Measurements from ENCODE around the gene AGO3.

AGO3 gene

GRCh38 chr1:36094621-36095061 is 163.7 kb downstream of the AGO3 start:
- in situ Hi-C loops (cut with MboI; ENCODE audit: low sequenced_read_pairs) = no loop called here

- in situ Hi-C loops (cut with MboI; ENCODE audit: low sequenced_read_pairs) = no loop called here
These were observed 165.0 kb downstream of the AGO3 start for GRCh38 chr1:36095760-36096405.

- in situ Hi-C loops (cut with MboI; ENCODE audit: low sequenced_read_pairs) = no loop called here
These were observed 165.9 kb downstream of the AGO3 start for GRCh38 chr1:36096500-36097432.

GRCh38 chr1:36097693-36098585 is 167.0 kb downstream of the AGO3 start:
- in situ Hi-C loops (cut with MboI; ENCODE audit: low sequenced_read_pairs) = no loop called here

- in situ Hi-C loops (cut with MboI; ENCODE audit: low sequenced_read_pairs) = no loop called here
These were observed 167.9 kb downstream of the AGO3 start for GRCh38 chr1:36098650-36099365.

- in situ Hi-C loops (cut with MboI; ENCODE audit: low sequenced_read_pairs) = loop anchor here (10.0 kb wide), 1 partner anchor 315 kb away; no protein-coding TSS in a partner anchor
These were observed 168.9 kb downstream of the AGO3 start for GRCh38 chr1:36099681-36100341.

- in situ Hi-C loops (cut with MboI; ENCODE audit: low sequenced_read_pairs) = loop anchor here (10.0 kb wide), 1 partner anchor 314 kb away; no protein-coding TSS in a partner anchor
These were observed 169.5 kb downstream of the AGO3 start for GRCh38 chr1:36100376-36100775.

GRCh38 chr1:36101546-36101945 is 170.6 kb downstream of the AGO3 start:
- in situ Hi-C loops (cut with MboI; ENCODE audit: low sequenced_read_pairs) = loop anchor here (10.0 kb wide), 1 partner anchor 313 kb away; no protein-coding TSS in a partner anchor

GRCh38 chr1:36106269-36106668 is 175.4 kb downstream of the AGO3 start:
- in situ Hi-C loops (cut with MboI; ENCODE audit: low sequenced_read_pairs) = loop anchor here (10.0 kb wide), 1 partner anchor 309 kb away; no protein-coding TSS in a partner anchor

GRCh38 chr1:36107394-36107793 is 176.5 kb downstream of the AGO3 start:
- in situ Hi-C loops (cut with MboI; ENCODE audit: low sequenced_read_pairs) = loop anchor here (10.0 kb wide), 1 partner anchor 307 kb away; no protein-coding TSS in a partner anchor

- in situ Hi-C loops (cut with MboI; ENCODE audit: low sequenced_read_pairs) = loop anchor here (10.0 kb wide), 1 partner anchor 306 kb away; no protein-coding TSS in a partner anchor
These were observed 177.4 kb downstream of the AGO3 start for GRCh38 chr1:36108314-36108713.

- in situ Hi-C loops (cut with MboI; ENCODE audit: low sequenced_read_pairs) = loop anchor here (10.0 kb wide), 1 partner anchor 306 kb away; no protein-coding TSS in a partner anchor
These were observed 178.3 kb downstream of the AGO3 start for GRCh38 chr1:36109041-36109679.

GRCh38 chr1:36111151-36111550 is 180.2 kb downstream of the AGO3 start:
- in situ Hi-C loops (cut with MboI; ENCODE audit: low sequenced_read_pairs) = no loop called here

GRCh38 chr1:36112823-36113222 is 181.9 kb downstream of the AGO3 start:
- in situ Hi-C loops (cut with MboI; ENCODE audit: low sequenced_read_pairs) = no loop called here

- in situ Hi-C loops (cut with MboI; ENCODE audit: low sequenced_read_pairs) = no loop called here
These were observed 183.5 kb downstream of the AGO3 start for GRCh38 chr1:36114371-36114770.

GRCh38 chr1:36115200-36115669 is 184.3 kb downstream of the AGO3 start:
- in situ Hi-C loops (cut with MboI; ENCODE audit: low sequenced_read_pairs) = no loop called here

GRCh38 chr1:36115931-36116330 is 185.0 kb downstream of the AGO3 start:
- in situ Hi-C loops (cut with MboI; ENCODE audit: low sequenced_read_pairs) = no loop called here

- in situ Hi-C loops (cut with MboI; ENCODE audit: low sequenced_read_pairs) = no loop called here
These were observed 186.0 kb downstream of the AGO3 start for GRCh38 chr1:36116901-36117300.
